ENCODE measurements around the gene SPTLC2.
"Not testable (repeated sequence)": the region's sequence is repeated elsewhere in the genome, so short reads cannot be mapped to it uniquely, and the experiment has no call there.

DNA sequence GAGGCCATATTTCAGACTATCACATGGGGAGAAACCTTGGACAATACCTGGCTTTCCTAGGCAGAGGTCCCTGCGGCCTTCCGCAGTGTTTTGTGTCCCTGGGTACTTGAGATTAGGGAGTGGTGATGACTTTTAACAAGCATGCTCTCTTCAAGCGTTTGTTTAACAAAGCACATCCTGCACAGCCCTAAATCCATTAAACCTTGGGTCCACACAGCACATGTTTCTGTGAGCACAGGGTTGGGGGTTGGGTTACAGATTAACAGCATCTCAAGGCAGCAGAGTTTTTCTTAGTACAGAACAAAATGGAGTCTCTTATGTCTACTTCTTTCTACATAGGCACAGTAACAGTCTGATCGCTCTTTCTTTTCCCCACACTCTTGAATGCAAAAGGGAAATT lies 19.4 kb upstream of the SPTLC2 start:
- TF ChIP-seq, protein P1, sequence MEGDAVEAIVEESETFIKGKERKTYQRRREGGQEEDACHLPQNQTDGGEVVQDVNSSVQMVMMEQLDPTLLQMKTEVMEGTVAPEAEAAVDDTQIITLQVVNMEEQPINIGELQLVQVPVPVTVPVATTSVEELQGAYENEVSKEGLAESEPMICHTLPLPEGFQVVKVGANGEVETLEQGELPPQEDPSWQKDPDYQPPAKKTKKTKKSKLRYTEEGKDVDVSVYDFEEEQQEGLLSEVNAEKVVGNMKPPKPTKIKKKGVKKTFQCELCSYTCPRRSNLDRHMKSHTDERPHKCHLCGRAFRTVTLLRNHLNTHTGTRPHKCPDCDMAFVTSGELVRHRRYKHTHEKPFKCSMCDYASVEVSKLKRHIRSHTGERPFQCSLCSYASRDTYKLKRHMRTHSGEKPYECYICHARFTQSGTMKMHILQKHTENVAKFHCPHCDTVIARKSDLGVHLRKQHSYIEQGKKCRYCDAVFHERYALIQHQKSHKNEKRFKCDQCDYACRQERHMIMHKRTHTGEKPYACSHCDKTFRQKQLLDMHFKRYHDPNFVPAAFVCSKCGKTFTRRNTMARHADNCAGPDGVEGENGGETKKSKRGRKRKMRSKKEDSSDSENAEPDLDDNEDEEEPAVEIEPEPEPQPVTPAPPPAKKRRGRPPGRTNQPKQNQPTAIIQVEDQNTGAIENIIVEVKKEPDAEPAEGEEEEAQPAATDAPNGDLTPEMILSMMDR (IDR thresholded peaks at IDR 0.05), result not testable (repeated sequence)
- TF ChIP-seq POLR2A (IDR thresholded peaks at IDR 0.05), result not testable (repeated sequence)
